PC-9 (cell line): ENCODE measurements around the gene IMPDH2.

Experiments
- CTCF ChIP-seq: fragments of 200-600 bp; sonication (generic); conservative IDR thresholded peaks from 2 replicates; pipeline ENCODE4 v1.6.1; 2017; ENCODE audit warnings: mixed run types, antibody characterized with exemption, mild to moderate bottlenecking, moderate library complexity
- EZH2 ChIP-seq: fragments of 200-600 bp; sonication (generic); IDR thresholded peaks from 2 replicates; pipeline ENCODE4 v1.8.0; 2017; ENCODE audit warnings: antibody characterized with exemption, low read depth

- TF ChIP-seq EZH2: no peak
- no peak for TF ChIP-seq CTCF
Measured at GRCh38 chr3:49013113-49013737, 16.0 kb downstream of the IMPDH2 start.
